Erythroblast (primary cell): ENCODE results near the gene NDUFS6.

Experiments used
- GATA1 ChIP-seq: IDR thresholded peaks from 2 replicates; pipeline ENCODE4 v1.6.1; 2011; ENCODE audit warnings: low read depth, mild to moderate bottlenecking, control low read depth, low read length, moderate library complexity
- POLR2A ChIP-seq: IDR thresholded peaks from 2 replicates; pipeline ENCODE4 v1.6.1; 2011; ENCODE audit warnings: mild to moderate bottlenecking, low read length

DNA sequence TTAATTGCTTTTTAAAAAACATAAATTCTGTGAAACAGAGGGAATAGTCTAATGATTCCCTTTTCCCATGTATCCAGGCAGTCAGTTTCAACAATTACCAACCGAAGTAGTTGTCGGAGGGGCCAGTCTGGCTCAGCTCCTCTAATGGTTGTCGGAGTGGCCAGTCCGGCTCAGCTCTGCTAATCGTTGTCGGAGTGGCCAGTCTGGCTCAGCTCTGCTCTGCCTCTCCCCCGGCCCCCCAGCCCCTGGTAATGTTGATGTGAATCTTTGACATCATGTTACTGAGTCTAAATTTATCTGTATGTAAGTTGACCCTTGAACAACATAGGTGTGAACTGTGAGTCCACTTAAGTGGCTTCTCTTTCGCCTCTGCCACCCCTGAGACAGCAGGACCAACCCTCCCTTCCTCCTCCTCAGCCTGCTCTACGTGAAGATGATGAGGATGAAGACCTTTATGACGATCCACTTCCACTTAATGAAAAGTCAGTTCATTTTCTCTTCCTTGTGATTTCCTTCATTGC is 9.4 kb downstream of the NDUFS6 start:
- TF ChIP-seq POLR2A (no peak), GATA1 (no peak)
